Pons (tissue), 1 donor: Measurements from ENCODE around the gene DAPK1.

Source experiments
- DNase-seq: peaks from one replicate; pipeline ENCODE4 v3.0.0-alpha.2; 2016; ENCODE audit warnings: low spot score

Gene DAPK1

DNA sequence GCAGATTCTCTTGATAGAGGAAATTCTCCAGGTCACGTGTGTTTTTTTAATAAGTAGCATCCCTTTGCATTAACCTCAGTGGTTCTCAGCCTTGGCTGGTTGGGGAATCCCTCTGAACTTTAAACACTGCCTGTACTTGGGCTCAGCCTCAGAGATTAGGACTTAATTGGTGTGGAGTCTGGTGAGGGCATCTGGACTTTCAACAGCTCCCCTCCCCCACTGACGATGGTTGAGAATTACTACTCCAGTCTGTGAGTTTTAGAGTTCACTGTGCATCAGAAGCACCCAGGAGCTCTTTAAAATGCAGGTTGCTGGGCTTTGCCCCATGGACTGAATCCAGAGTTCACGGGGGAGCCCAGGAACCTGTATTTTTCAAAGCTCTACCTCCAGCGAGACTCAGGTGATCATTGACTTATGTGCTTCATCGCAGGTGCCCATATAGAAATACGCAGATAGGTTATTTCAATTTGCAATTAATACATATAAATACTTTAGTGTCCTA is 71.4 kb downstream of the DAPK1 start:
- DNase-seq: no peak

DNA sequence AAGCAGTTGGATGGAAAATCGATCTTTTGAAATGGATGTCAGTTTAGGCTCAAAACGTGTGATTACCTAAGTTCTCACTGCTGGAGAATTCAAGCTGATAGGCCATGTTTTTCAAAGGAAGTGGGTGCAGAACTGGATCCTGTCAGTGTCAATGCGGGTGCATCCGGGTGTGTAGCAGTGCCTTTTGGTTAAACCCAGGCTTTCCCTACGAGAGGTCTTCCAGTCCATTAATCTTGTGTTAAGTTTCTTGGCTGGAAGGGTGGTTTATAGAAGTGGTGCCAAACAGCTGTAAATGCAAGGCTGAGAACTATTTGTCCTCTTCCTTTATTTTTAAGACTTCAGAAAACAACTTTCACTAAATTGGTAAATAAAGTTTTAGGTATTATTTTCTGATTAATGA is 71.9 kb downstream of the DAPK1 start:
- DNase-seq: no peak

DNA sequence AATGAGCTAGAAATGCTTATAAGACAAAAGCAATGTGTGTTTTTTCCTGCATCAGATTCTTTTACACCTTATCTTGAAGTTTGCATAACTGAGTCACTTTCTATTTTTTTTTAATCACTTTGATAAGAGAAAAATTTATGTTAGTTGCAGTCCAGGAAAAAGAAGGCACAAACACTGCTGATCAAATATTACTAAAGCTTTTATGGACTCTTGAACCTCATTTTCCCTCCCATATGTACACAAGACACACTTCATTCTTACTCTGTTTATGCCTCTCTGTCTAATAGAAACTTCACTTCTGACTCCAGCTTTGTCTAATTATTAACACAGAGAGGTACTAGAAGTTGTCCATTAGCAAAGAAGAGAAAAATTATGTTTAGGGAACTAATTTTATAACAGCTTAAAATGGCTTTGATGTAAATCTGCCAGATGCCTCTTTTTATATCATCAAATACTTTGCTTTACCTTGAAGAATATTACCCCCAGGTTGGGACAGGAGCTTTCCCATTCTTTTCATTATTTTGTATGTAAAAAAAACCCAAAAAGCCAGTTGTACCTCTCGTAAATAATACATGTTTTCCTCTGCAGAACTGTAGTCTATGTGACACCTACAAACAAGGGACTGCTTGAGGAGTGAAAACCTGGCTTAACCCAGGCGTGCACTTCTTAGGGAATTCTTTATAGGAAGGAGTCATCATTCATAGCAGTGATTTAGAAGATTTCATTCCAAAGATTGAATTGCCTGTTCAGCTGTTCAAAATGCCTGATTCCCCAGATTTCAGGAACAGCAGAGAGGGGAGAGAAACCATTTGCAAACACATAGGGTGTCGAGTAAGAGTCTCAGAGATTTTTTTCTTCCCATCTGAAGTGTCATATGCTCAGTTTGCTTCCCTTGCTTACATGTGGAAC is 72.6 kb downstream of the DAPK1 start:
- no peak for DNase-seq

DNA sequence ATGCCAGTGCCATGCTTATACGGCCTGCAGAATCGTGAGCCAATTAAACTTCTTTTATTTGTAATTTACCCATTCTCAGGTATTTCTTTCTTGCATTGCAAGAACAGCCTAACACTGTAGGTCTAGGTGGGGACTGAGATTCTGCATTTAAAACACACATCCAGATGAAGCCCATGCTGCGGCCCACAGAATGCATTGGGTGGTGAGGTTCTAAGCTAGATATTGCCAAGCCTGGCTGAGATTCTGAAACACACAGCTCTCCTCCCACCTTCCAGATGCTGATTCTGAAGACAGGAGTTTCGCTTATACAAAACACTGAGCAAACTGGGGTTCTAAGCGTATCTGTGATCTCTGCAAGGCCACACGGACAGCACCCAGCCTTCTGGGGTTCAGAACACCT is 75.1 kb downstream of the DAPK1 start:
- no peak for DNase-seq

DNA sequence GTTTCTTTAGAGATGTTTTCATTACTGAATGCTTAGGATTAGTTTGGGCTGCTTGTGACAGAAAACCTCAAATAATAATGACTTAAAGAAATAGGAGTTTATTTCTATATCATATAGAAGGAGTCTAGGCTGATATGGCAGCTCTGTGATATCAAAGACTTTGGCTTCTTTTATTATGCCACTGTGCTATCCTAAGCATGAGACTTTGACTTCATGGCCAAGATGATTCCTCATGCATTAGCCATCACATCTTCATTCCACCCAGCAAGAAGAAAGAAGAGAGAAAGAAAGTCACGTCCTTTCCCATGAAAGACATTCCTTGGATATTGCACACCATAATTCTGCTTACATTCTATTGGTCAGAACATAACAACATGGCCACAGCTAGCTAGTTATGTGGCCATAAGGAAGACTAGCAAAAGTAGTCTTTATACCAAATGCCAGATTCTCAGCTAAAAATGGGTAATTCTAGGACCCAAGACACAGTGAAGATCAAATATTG is 76.2 kb downstream of the DAPK1 start:
- no peak for DNase-seq

DNA sequence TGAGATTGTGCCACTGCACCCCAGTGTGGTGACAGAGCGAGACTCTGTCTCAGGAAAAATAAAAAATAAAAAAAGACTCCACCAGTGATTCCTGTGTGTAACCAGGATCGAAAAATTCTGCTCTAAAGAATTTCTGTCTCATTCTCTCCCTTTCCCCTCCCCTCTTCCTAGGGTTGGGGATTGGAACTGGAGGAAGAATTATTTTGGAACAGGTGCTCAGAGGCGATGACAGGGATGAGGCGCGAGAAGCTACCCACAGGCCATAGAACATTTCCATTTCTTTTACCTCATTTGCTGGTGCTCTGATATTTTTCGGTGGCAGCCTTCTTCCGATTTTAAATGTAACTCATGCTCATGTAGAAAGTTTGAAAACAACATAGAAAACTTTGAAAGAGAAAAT is 80.1 kb downstream of the DAPK1 start:
- DNase-seq: no peak

DNA sequence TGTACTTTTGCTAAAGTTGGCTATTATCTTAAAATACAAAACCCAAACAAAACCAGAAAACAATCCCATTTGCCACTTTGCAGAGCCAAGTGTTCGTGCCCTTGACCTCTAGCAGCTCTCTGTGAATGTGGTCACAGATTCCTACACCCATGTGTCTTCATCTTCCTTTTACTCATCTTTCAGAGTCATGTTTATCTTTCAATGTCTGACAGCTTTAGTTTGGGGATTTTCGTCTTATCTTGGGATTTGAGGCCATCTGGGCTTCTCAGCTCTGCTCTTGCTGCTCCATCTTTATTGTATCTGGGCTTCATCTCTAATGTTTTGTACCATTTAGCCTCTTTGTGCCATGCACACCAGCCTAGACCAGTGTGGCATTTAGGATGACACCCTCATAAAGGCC is 81.0 kb downstream of the DAPK1 start:
- no peak for DNase-seq

DNA sequence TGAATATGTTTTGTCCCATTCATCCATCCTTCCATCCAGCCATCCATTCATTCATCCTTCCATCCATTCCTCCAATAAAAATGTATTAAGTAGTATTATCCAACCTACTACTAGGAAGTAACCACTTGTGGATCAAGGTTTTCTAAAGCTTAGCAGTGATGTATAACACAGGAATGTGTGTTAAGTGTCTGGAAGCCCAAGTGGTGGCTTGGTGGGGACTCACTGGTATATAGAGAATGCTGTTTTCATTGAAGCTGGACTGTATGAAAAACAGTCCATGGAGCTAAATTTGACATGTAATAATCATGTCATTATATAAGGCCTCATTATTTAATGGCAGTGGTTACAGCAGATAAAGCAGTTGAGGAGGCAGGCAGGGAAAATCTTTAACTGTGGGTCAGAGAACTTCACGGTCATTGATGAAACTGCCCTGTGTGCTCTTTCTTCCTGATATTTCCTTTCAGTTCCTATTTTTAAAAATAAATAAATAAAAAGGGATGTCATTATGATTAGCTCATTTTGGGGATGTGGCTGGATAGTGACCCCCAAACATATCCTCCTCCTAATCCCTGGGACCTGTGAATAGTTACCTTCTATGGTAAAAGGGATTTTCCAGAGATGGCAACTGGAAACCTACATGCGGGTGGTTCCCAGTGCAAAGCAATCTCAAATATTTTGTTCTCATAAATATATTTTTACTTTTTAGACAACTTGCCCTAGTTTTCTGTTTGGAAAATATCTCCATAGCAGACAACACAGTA is 82.3 kb downstream of the DAPK1 start:
- DNase-seq: no peak

DNA sequence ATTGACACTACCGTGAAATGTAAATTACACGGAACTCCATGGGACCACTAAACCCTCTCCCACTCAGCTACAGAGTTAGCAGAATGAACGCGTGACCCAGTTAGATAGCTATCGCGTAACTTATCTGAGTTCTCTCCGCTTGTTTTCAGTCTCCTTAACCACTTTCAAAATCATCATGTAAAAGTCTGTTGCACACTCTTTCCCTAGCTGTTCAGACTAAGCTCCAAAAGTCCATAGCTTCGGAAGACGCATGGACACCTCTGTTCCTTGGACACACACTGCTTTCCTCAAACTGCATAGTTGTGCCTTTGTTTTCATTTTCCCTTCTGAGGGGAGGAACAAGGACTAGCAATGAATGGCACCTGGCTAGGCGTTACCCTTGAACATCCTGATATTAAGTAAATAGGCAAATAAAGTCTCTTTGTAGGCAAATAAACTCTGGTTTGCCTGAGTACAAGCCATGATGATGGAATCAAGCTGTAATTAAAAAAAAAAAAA is 83.3 kb downstream of the DAPK1 start:
- DNase-seq: no peak

DNA sequence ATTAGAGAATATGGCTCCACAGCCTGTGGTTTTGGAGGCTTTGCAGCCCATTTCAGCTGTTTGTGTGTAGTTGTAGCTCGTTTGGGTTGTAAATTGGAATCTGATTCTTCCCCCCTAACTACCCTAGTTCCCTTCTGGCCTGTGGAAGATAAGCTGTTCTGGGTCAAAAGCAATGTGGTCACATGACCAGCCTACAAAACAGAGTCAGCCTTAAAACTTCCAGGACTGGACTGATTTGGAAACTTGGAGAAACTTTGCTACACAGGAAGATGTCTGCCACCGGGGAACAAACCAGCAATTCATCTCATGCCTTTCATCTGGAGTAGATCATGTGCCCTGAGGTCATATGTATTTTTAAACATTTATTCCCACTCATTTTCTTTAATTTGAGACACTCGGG is 83.8 kb downstream of the DAPK1 start:
- no peak for DNase-seq

DNA sequence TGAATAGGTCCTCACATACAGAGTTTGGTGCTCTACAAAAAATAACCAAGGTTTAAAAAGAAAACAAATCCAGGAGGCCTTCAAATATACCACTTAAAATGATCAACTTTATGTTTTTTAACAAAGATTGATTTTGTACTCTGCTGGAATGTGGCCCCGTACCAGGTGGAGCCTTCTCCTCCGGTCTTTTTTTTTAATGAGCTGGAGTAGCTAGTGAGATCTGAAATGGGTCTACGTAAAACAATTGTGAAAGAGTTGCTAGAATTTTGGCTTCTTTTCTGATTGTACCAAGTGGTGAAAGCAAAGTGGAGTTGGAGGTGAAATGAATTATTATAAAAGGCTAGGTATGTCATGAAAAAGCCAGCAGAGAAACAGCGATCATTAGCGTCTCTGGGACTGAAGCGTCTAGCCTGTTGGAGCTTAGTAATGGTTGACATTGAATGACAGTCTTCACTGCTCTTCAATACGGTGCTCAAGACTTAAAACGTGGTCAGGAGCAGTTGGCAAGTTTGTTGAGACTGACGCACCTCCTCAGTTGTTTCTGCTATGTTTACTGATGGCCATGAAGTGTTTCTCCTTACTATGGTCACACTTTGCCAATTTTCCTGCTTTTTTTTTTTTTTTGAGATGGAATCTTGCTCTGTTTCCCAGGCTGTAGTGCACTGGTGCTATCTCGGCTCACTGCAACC is 84.4 kb downstream of the DAPK1 start:
- no peak for DNase-seq

DNA sequence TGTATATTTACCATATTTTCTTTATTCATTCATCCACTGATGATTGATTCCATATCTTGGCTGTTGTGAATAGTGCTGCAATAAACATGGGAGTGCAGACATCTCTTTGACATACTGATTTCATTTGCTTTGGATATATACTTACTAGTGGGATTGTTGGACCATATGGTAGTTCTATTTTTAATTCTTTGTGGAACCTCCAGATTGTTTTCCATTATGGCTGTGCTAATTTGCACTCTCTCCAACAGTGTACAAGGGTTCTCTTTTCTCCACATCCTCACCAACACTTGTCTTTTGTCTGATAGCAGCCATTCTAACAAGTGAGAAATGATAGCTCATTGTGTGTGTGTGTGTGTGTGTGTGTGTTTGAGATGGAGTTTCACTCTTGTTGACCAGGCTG is 86.7 kb downstream of the DAPK1 start:
- no peak for DNase-seq

DNA sequence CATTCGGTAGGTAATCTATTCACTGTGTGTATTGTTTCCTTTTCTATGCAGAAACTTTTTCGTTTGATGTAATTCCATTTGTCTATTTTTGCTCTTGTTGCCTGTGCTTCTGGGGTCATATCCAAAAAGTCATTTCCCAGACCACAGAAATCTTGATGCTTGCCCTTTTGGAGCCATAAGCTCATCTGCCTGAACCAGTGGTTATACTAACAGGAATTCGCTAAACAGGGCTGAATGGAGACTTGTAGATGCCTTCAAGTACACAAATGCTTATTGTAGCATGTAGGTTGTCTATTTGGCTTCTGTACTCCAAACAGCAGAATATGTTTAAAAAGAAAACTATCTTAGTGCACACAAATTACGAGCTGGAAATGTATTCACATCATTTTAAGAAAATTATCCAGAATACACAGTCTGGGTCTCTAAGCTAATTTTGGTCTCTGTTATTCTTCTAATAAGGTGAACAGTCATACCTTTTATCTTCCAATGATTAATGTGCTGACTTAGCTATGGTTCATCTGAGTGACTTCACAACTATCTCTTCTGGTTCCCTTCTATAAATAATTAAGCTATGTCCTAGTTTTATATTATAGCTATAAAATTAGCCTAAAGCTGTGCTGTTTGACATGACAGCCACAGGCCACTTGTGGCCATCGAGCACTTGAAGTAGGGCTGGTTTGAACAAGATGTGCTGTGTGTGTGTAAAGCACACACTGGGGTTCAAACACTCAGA is 87.6 kb downstream of the DAPK1 start:
- no peak for DNase-seq

DNA sequence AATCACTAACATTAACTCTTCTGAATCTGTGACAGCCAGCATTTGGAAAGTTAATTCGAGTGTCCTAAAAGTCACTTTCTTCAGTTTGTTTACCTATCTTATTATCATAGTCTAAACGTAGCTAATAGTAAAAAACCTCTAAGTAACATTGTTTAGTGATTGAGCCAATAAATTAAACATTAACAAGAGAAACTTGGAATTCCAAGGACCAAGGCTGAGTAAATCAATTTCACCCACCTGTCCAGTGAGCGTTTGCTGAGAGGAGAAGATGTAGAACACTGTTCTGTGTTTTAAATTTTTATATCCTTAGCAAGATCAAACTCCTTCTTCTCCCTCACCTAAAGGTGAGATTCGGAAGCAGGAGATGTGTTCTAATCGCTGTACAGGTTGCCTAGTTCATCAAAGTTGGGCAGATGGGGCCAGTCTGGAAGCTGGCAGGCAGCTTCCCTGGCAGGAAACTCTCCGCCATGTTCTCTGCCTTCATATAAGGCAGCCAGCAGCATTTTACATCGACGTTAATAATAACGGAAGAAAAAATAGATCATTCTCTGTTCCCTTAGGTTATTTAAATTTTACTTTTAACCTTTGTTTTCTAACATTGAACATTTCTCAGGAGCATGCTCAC is 89.2 kb downstream of the DAPK1 start:
- no peak for DNase-seq

DNA sequence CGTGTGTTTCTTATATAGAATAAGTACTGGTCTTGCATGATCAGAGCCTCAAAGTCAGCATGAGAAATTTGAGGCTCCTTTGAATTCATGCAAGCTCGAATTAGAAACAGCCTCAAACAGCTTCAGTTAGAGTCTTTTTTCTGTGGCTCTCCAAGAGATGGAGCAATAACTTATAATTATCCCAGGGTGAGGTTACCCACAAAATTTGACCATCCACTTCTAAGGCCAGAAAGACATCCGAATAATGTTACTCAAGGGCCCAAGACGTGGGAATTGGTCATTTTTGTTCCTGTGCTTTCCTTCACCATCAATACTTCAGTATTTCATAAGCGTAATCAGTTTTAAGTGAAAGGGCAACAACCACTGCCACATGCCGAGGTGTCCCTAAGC is 89.7 kb downstream of the DAPK1 start:
- no peak for DNase-seq

DNA sequence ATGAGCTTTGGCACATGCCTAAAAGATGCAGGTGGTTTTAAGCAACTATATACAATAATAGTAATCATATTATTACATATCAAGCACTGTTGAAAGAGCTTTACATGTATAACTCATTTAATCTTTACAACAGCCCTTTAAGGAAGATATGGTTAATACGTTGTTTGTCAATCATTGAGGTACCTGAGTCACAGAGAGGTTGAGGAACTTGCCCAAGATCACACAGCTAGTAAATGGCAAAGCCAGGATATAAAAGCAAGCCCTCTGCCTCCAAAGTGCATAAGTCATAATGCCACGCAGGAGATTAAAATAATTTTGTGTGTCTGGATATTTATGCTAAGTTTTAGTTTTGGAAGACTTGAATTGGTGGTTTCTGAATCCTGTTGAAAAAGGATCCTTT is 90.2 kb downstream of the DAPK1 start:
- no peak for DNase-seq

DNA sequence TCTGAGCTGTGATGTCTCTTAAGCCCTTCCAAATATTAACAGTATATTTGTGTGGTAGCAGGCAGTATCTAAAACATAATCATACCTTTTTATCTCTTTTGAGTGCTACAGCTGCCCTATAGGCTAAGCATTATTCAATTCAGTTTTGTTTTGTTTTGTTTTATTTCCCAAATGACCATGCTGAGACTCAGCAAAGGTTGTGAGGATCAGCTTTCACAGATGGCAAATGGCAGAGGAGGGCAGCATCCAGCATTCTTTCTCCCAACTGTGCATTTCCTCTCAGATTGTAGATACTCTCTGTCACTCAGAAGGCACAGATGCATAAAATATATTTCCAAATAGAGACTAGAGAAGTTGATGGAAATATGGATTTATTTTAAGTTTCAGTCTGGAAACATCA is 90.7 kb downstream of the DAPK1 start:
- DNase-seq: no peak

DNA sequence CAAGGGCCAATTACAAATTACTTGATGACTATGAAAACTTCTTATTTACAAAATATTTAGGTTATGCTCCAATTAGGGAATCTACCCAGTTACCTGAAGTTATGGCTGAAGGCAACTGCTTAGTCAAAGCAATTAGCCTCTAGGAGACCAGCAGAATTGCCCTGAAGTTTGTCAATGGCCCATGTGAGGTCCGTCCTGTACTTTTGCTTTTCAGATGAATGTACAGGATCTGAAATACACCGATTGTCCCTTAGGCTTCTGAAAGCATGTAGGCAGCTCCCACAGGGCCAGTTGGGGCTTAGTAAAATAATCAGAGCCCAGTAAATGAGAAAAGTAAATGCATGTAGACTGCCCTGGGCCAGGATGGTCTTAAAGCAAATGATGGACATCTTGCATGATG is 93.3 kb downstream of the DAPK1 start:
- no peak for DNase-seq

DNA sequence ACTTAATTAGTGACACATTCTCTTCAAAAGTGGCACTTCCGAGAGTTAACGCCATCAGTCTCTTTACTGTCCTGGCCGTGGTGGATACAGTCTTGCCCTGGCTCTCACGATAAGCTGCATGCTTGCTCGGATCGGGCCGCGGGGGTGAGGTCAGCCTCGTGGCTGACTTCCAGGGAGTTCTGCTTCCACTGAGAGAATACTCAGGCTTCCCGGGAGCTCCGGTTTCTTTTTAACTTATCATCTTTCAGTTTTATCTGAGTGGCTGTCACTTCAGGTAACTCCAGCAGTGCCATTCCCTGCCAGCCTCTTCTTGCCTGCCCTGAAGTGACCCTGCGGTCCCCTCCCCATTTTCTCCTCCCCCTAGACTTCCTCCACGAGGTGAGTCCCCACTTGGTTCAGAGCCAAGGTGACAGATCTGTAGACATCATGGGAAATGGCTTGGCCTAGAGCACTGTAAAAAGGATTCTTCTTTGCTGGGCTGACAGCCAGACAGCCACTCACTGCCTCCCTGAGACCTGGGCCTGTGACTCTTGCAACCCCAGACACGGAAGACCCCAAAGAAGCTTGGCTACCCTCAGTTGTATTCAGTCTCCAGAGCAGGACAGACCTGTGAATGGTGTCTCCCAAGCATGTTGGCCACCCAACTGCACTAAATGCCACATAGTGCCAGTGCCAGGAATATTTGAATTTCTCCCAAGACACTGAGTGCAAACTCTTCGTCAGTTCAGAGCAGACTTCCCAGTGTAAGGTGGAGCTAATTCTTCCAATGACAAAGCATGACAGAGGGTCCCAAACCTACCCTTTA is 95.1 kb downstream of the DAPK1 start:
- DNase-seq: no peak

DNA sequence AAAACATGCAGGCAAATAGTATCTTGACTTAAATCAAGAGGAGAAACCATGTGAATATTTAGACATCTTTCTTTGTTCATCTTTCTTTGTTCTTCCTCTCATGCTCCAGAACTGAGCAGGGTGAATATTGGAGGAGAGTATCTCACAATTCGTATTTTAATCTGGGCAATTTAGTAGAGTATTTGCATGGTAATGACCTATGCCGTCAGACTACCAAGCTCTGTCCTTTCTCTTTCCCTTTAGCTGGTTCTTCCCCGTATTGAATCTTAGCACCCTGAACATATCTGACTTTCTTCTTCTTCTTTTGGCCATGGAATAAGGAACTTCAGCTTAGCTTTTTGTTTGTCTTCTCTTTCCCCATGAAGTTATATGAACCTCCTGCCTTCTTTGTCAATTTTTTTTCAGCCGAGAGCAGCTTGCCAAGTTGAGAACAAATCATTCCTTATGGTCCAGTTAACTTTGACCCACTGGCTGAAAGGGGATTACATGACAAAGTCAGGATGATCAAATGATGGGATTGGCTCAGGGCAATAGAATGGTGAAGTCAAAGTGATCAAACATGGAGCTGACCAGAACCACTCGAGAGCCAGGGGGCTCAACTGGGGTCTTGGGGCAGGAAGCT is 95.8 kb downstream of the DAPK1 start:
- no peak for DNase-seq
